B cell (primary cell): ENCODE data around the gene CCNL1. TPM values are rescaled to one million over a fixed set of nuclear protein-coding genes. Genes with fewer than 3 reads are reported as not detected.

Experiments
- ATAC-seq: fragments of 200-7000 bp; cut with Tn5 transposase; one replicate; pipeline ENCODE4 v1.10.0; 2021; ENCODE audit warnings: low read depth, mild to moderate bottlenecking, moderate number of reproducible peaks, moderate library complexity
- CTCF ChIA-PET: fragments of 350-600 bp; sonication (Branson Sonifier 250); formaldehyde crosslinking; loops from one replicate; lab custom pipeline; 2021; ENCODE audit warnings: antibody characterized with exemption, inconsistent platforms; lab: Charles Lee
- POLR2A ChIA-PET: fragments of 350-600 bp; sonication (Branson Sonifier 250); formaldehyde crosslinking; loops from one replicate; lab custom pipeline; 2021; ENCODE audit warnings: antibody characterized with exemption; lab: Charles Lee
- DNase-seq: peaks from one replicate; pipeline ENCODE4 v3.0.0; 2013
- H2AFZ ChIP-seq: 2 replicates; pipeline ENCODE4 v1.6.1; 2012; ENCODE audit warnings: mild to moderate bottlenecking, low read depth, low read length; ENCODE audit not compliant: insufficient read depth, poor library complexity, severe bottlenecking
- H3K27ac ChIP-seq, 2 donors: 1 replicate in 1 of 2; 2 replicates in 1 of 2; pipeline ENCODE4 v1.5.1; 2012 to 2013; ENCODE audit warnings: low read length in 2 of 2, mild to moderate bottlenecking in 2 of 2, moderate library complexity in 1 of 2
- H3K27me3 ChIP-seq, 4 experiments: fragments of 200-600 bp in 1 of 4; sonication (generic) in 1 of 4; replicated peaks in 1 of 4; 1 replicate in 2 of 4; 2 replicates in 2 of 4; pipeline versions ENCODE4 v1.6.1 to v1.7.0; 2013 to 2016; ENCODE audit warnings: low read length in 3 of 4, mild to moderate bottlenecking in 2 of 4, mixed read lengths in 1 of 4, moderate library complexity in 1 of 4; ENCODE audit not compliant: insufficient read depth in 4 of 4, control insufficient read depth in 3 of 4; ENCODE audit errors: control extremely low read depth in 1 of 4
- H3K36me3 ChIP-seq, 2 experiments: replicated peaks in 1 of 2; 1 replicate in 1 of 2; 2 replicates in 1 of 2; pipeline versions ENCODE4 v1.6.1 to v1.7.1; 2013; ENCODE audit warnings: low read length in 1 of 2; ENCODE audit not compliant: insufficient read depth in 2 of 2, control insufficient read depth in 1 of 2; ENCODE audit errors: control extremely low read depth in 1 of 2, extremely low read depth in 1 of 2
- H3K4me1 ChIP-seq, 2 donors: fragments of 200-600 bp in 1 of 2; sonication (generic) in 1 of 2; 1 replicate in 1 of 2; 2 replicates in 1 of 2; pipeline versions ENCODE4 v1.5.1 to v1.6.1; 2013 to 2017; ENCODE audit warnings: low read length in 2 of 2; ENCODE audit not compliant: control insufficient read depth in 2 of 2, insufficient read depth in 2 of 2
- H3K4me2 ChIP-seq: replicated peaks from 2 replicates; pipeline ENCODE3; 2012; ENCODE audit warnings: mild to moderate bottlenecking, low read depth, low read length; ENCODE audit not compliant: poor library complexity, severe bottlenecking
- H3K4me3 ChIP-seq, 5 experiments: fragments of 200-600 bp in 1 of 5; sonication (generic) in 1 of 5; 1 replicate in 3 of 5; 2 replicates in 2 of 5; pipeline versions ENCODE4 v1.5.1 to v1.7.0; 2011 to 2016; ENCODE audit warnings: low read length in 4 of 5, mild to moderate bottlenecking in 4 of 5, low read depth in 2 of 5, control low read depth in 1 of 5, moderate library complexity in 1 of 5; ENCODE audit not compliant: insufficient read depth in 1 of 5; ENCODE audit errors: control extremely low read depth in 1 of 5, extremely low read depth in 1 of 5
- H3K79me2 ChIP-seq: fragments of 200-600 bp; sonication (generic); one replicate; pipeline ENCODE4 v1.6.0; 2016; ENCODE audit warnings: low read length; ENCODE audit not compliant: control insufficient read depth, insufficient read depth
- H3K9ac ChIP-seq: fragments of 200-600 bp; sonication (generic); 2 replicates; pipeline ENCODE4 v1.6.1; 2017; ENCODE audit warnings: mild to moderate bottlenecking, low read length, moderate library complexity
- H3K9me3 ChIP-seq, 3 donors: one replicate each; pipeline versions ENCODE4 v1.6.1 to v1.7.1; 2013; ENCODE audit warnings: low read length in 2 of 3; ENCODE audit not compliant: control insufficient read depth in 2 of 3, insufficient read depth in 1 of 3; ENCODE audit errors: control extremely low read depth in 1 of 3
- H4K20me1 ChIP-seq: 2 replicates; pipeline ENCODE4 v1.6.0; 2012; ENCODE audit warnings: mild to moderate bottlenecking, low read length; ENCODE audit not compliant: insufficient read depth, control insufficient read depth, poor library complexity, severe bottlenecking
- H3K27ac Mint-ChIP-seq: one replicate; pipeline ENCODE4 v1.8.0; 2021; ENCODE audit warnings: mixed read lengths
- H3K27me3 Mint-ChIP-seq: one replicate; pipeline ENCODE4 v1.8.0; 2021; ENCODE audit warnings: mixed read lengths
- H3K4me1 Mint-ChIP-seq: one replicate; pipeline ENCODE4 v1.8.0; 2021; ENCODE audit warnings: mixed read lengths
- H3K4me3 Mint-ChIP-seq: one replicate; pipeline ENCODE4 v1.8.0; 2021; ENCODE audit warnings: mixed read lengths
- H3K9me3 Mint-ChIP-seq: one replicate; pipeline ENCODE4 v1.8.0; 2022; ENCODE audit warnings: mixed read lengths; ENCODE audit not compliant: insufficient read depth
- EZH2 ChIP-seq: IDR thresholded peaks from 2 replicates; pipeline ENCODE4 v1.6.1; 2012; ENCODE audit warnings: borderline replicate concordance, low read depth, mild to moderate bottlenecking, moderate library complexity, low read length; ENCODE audit not compliant: insufficient read depth, poor library complexity, severe bottlenecking
- WGBS: methylation state at CpG from one replicate; pipeline ENCODE4 v1.1.5; 2013; ENCODE audit warnings: missing lambda C conversion rate; ENCODE audit not compliant: insufficient coverage; 5-methylcytosine and 5-hydroxymethylcytosine counted together
- intact Hi-C: fragments of 100-400 bp; cut with micrococcal nuclease; formaldehyde crosslinking; loops from one replicate; pipeline ENCODE4 v1.10.0; 2022
- polyA plus RNA-seq: library from polyadenylated mRNA; depleted of rRNA; stranded (reverse); fragments of >200 nt; gene quantifications from 2 replicates; pipeline ENCODE4 v1.2.3, GENCODE V29; 2012
- total RNA-seq, 2 donors: library from RNA; stranded (reverse); fragments of 120-200 nt in 1 of 2; gene quantifications; 1 replicate in 1 of 2; 2 replicates in 1 of 2; pipeline versions ENCODE4 v1.2.3 to v1.2.4, GENCODE V29; 2013 to 2022
- TF ChIP-seq, protein P1 (sequence below): fragments of 200-600 bp; IDR thresholded peaks from one replicate; pipeline ENCODE4 v1.8.0; 2022; ENCODE audit warnings: antibody characterized with exemption, mild to moderate bottlenecking

Gene CCNL1
- total and polyA plus RNA-seq, 2 donors (not counting 1 experiment from before 2014, with no cell fraction given) = 322 to 655 TPM

GRCh38 chr3:157130467-157131251 is 29.3 kb downstream of the CCNL1 start:
- H3K9me3 ChIP-seq = no peaks in the 10 kb centered on the region
- H4K20me1 ChIP-seq = no peaks in the 10 kb centered on the region
- ChIA-PET POLR2A (no interaction called here), CTCF (interaction anchor here (0.5 to 1.4 kb wide), 8 partner anchors 34 to 1123 kb away, joined by 3 to 8 read pairs (median 4); no protein-coding TSS in a partner anchor)
- peaks cover 3 to 29% of the 10 kb centered on the region in 2 donors for H3K4me1 ChIP-seq
- H3K9ac ChIP-seq = no peak overlapping the region
- no peak overlapping the region for H3K27ac ChIP-seq
- TF ChIP-seq, protein P1, sequence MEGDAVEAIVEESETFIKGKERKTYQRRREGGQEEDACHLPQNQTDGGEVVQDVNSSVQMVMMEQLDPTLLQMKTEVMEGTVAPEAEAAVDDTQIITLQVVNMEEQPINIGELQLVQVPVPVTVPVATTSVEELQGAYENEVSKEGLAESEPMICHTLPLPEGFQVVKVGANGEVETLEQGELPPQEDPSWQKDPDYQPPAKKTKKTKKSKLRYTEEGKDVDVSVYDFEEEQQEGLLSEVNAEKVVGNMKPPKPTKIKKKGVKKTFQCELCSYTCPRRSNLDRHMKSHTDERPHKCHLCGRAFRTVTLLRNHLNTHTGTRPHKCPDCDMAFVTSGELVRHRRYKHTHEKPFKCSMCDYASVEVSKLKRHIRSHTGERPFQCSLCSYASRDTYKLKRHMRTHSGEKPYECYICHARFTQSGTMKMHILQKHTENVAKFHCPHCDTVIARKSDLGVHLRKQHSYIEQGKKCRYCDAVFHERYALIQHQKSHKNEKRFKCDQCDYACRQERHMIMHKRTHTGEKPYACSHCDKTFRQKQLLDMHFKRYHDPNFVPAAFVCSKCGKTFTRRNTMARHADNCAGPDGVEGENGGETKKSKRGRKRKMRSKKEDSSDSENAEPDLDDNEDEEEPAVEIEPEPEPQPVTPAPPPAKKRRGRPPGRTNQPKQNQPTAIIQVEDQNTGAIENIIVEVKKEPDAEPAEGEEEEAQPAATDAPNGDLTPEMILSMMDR = peak; percentile 63
- no peak for TF ChIP-seq EZH2
- H3K4me2 ChIP-seq = peak overlapping the region; percentile 48
- WGBS = 38% methylated on average over 17 of the region's 23 CpGs
- Mint-ChIP-seq H3K9me3 (no peaks in the 10 kb centered on the region), H3K4me1 (peaks cover 25% of the 10 kb centered on the region), H3K4me3 (peak overlapping the region; percentile 10), H3K27me3 (no peaks in the 10 kb centered on the region), H3K27ac (no peak overlapping the region)
- no peak overlapping the region for H2AFZ ChIP-seq
- H3K79me2 ChIP-seq = no peaks in the 10 kb centered on the region
- H3K27me3 ChIP-seq = no peaks in the 10 kb centered on the region
- intact Hi-C loops = loop anchor here (1.0 to 10.0 kb wide), 2 partner anchors 456 to 1086 kb away; partner anchors contain the start of gene TIPARP
- ATAC-seq (no peak), DNase-seq (peak; percentile 42)
- no peaks in the 10 kb centered on the region for H3K36me3 ChIP-seq
- no peak overlapping the region for H3K4me3 ChIP-seq
